Panc1 (cell line): Measurements from ENCODE around the gene LINC01488. TPM values are rescaled to one million over a fixed set of nuclear protein-coding genes. Genes with fewer than 3 reads are reported as not detected.

Experiments used
- ATAC-seq: fragments of 200-7000 bp; cut with Tn5 transposase; 2 replicates; pipeline ENCODE4 v1.9.1; 2020; ENCODE audit warnings: mild to moderate bottlenecking, moderate library complexity
- BruUV-seq: library from RNA; stranded (reverse); fragments of 400-500 nt; replicated peaks from 2 replicates; lab custom pipeline; 2021; lab: Mats Ljungman, UMichigan
- CTCF ChIA-PET: fragments of 300-600 bp; sonication (Branson Sonifier 250); formaldehyde crosslinking; loops from one replicate; lab custom pipeline; 2022; ENCODE audit warnings: antibody characterized with exemption; lab: Charles Lee
- POLR2A ChIA-PET: fragments of 300-600 bp; sonication (Branson Sonifier 250); formaldehyde crosslinking; loops from one replicate; lab custom pipeline; 2022; ENCODE audit warnings: antibody characterized with exemption; lab: Charles Lee
- DNase-seq: peaks from one replicate; pipeline ENCODE4 v3.0.0-alpha.2; 2010; ENCODE audit warnings: low read depth, low spot score
- H3K27ac ChIP-seq: 2 replicates; pipeline ENCODE4 v1.5.1; 2011; ENCODE audit warnings: mild to moderate bottlenecking, low read length, inconsistent platforms
- H3K27me3 ChIP-seq: fragments of 200-500 bp; sonication (Bioruptor generic); 2 replicates; pipeline ENCODE4 v1.6.0; 2014; ENCODE audit warnings: low read length, inconsistent platforms; ENCODE audit not compliant: control insufficient read depth, insufficient read depth
- H3K36me3 ChIP-seq: fragments of 200-500 bp; sonication (Bioruptor generic); 2 replicates; pipeline ENCODE4 v1.5.1; 2014; ENCODE audit warnings: inconsistent platforms, mild to moderate bottlenecking, low read length, moderate library complexity; ENCODE audit not compliant: control insufficient read depth, insufficient read depth
- H3K4me1 ChIP-seq: 2 replicates; pipeline ENCODE4 v1.5.1; 2011; ENCODE audit warnings: inconsistent platforms, mild to moderate bottlenecking, low read length, moderate library complexity; ENCODE audit not compliant: control insufficient read depth, insufficient read depth
- H3K4me3 ChIP-seq, 2 experiments: 2 replicates each; pipeline ENCODE4 v1.5.1; 2011 to 2012; ENCODE audit warnings: low read depth in 2 of 2, low read length in 2 of 2, mild to moderate bottlenecking in 2 of 2, inconsistent platforms in 1 of 2, moderate library complexity in 1 of 2
- H3K9me3 ChIP-seq: fragments of 200-500 bp; sonication (Bioruptor generic); 2 replicates; pipeline ENCODE4 v1.5.1; 2014; ENCODE audit warnings: low read depth, mild to moderate bottlenecking, inconsistent platforms, low read length, moderate library complexity; ENCODE audit not compliant: control insufficient read depth, insufficient read depth
- POLR2AphosphoS5 ChIP-seq: IDR thresholded peaks from 2 replicates; pipeline ENCODE4 v1.6.1; 2012; ENCODE audit warnings: mild to moderate bottlenecking, low read depth, low read length, moderate library complexity
- REST ChIP-seq, 2 experiments: IDR thresholded peaks; 2 replicates each; pipeline ENCODE4 v1.6.1; 2011 to 2012; ENCODE audit warnings: low read depth in 2 of 2, control low read depth in 1 of 2, low read length in 1 of 2, mild to moderate bottlenecking in 1 of 2, moderate library complexity in 1 of 2; ENCODE audit not compliant: insufficient read depth in 1 of 2
- SIN3A ChIP-seq: IDR thresholded peaks from 2 replicates; pipeline ENCODE4 v1.6.1; 2012; ENCODE audit warnings: low read depth, mild to moderate bottlenecking, low read length, moderate library complexity, borderline replicate concordance; ENCODE audit not compliant: insufficient read depth
- TCF7L2 ChIP-seq: IDR thresholded peaks from 2 replicates; pipeline ENCODE4 v1.6.1; 2011; ENCODE audit warnings: mild to moderate bottlenecking, low read depth, low read length, inconsistent platforms
- in situ Hi-C: cut with HindIII; loops from 2 replicates; pipeline ENCODE4 v1.10.0; 2016; ENCODE audit warnings: low sequenced_read_pairs, low pct_unique_long_range_greater_than_20kb
- intact Hi-C: fragments of 100-400 bp; cut with micrococcal nuclease; formaldehyde crosslinking; loops from one replicate; pipeline ENCODE4 v1.10.0; 2022; ENCODE audit not compliant: unreplicated experiment
- total RNA-seq: library from RNA; stranded (reverse); gene quantifications from one replicate; pipeline ENCODE4 v1.2.1, GENCODE V29; 2021; ENCODE audit not compliant: unreplicated experiment
- TF ChIP-seq, protein P1 (sequence below): fragments of 450-650 bp; IDR thresholded peaks from 2 replicates; pipeline ENCODE4 v1.5.1; 2017; ENCODE audit warnings: mild to moderate bottlenecking

The LINC01488 gene
- total RNA-seq, 1 experiment from 2014 or later: not detected

- CTCF ChIA-PET: no interaction called here
These were observed 47.7 kb upstream of the LINC01488 start for GRCh38 chr11:69433741-69434140.

GRCh38 chr11:69434471-69434931, 47.0 kb upstream of the LINC01488 start:
- ChIA-PET CTCF (no interaction called here), POLR2A (no interaction called here)
- in situ Hi-C loops: no loop called here
- Histone ChIP-seq H3K27me3 (no peaks in the 10 kb centered on the region), H3K27ac (peak overlapping the region; percentile 52; the same call in 1 of the 2 replicates), H3K4me3 (no peak overlapping the region), H3K9me3 (no peaks in the 10 kb centered on the region), H3K4me1 (peaks cover 18% of the 10 kb centered on the region), H3K36me3 (no peaks in the 10 kb centered on the region)
- intact Hi-C loops: no loop called here
- TF ChIP-seq, protein P1, sequence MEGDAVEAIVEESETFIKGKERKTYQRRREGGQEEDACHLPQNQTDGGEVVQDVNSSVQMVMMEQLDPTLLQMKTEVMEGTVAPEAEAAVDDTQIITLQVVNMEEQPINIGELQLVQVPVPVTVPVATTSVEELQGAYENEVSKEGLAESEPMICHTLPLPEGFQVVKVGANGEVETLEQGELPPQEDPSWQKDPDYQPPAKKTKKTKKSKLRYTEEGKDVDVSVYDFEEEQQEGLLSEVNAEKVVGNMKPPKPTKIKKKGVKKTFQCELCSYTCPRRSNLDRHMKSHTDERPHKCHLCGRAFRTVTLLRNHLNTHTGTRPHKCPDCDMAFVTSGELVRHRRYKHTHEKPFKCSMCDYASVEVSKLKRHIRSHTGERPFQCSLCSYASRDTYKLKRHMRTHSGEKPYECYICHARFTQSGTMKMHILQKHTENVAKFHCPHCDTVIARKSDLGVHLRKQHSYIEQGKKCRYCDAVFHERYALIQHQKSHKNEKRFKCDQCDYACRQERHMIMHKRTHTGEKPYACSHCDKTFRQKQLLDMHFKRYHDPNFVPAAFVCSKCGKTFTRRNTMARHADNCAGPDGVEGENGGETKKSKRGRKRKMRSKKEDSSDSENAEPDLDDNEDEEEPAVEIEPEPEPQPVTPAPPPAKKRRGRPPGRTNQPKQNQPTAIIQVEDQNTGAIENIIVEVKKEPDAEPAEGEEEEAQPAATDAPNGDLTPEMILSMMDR: no peak
- TF ChIP-seq POLR2AphosphoS5 (no peak), SIN3A (no peak), TCF7L2 (no peak), REST (IDR thresholded peaks at IDR 0.05; ENCODE audit: insufficient read depth in 1 of 2, low read depth in 2 of 2, low read length in 1 of 2) (no peak)
- no TSS peak for BruUV-seq
- no peak for DNase-seq
- no peak for ATAC-seq

More at GRCh38 chr11:69433741-69434140, 47.7 kb upstream of the LINC01488 start:
- no TSS peak for BruUV-seq
- in situ Hi-C loops (no loop called here), intact Hi-C loops (no loop called here)
- DNase-seq (no peak), ATAC-seq (no peak)
- no peaks in the 10 kb centered on the region for H3K27me3 ChIP-seq
- H3K27ac ChIP-seq: no peak overlapping the region
- TF ChIP-seq POLR2AphosphoS5 (no peak), SIN3A (no peak), TCF7L2 (no peak), REST (IDR thresholded peaks at IDR 0.05; ENCODE audit: insufficient read depth in 1 of 2, low read depth in 2 of 2, low read length in 1 of 2) (no peak)
- TF ChIP-seq, protein P1: no peak
- POLR2A ChIA-PET: no interaction called here
- H3K4me1 ChIP-seq: peaks cover 18% of the 10 kb centered on the region
- H3K36me3 ChIP-seq: no peaks in the 10 kb centered on the region
- H3K4me3 ChIP-seq: no peak overlapping the region
- no peaks in the 10 kb centered on the region for H3K9me3 ChIP-seq
